Osteocyte (in vitro differentiated cells): Measurements from ENCODE around the gene CASP8AP2. TPM values are rescaled to one million over a fixed set of nuclear protein-coding genes. Genes with fewer than 3 reads are reported as not detected.
"Not testable (repeated sequence)": the region's sequence is repeated elsewhere in the genome, so short reads cannot be mapped to it uniquely, and the experiment has no call there.

Experiments
- DNase-seq: peaks from one replicate; pipeline ENCODE4 v3.0.0; 2021; ENCODE audit warnings: mixed read lengths; ENCODE audit not compliant: unreplicated experiment; ENCODE audit errors: extremely low spot score
- H3K27ac Mint-ChIP-seq: one replicate; pipeline ENCODE4 v1.8.0; 2021; ENCODE audit warnings: mild to moderate bottlenecking, mixed read lengths; ENCODE audit not compliant: unreplicated experiment
- H3K27me3 Mint-ChIP-seq: one replicate; pipeline ENCODE4 v1.8.0; 2021; ENCODE audit warnings: mixed read lengths; ENCODE audit not compliant: unreplicated experiment
- H3K36me3 Mint-ChIP-seq: one replicate; pipeline ENCODE4 v1.8.0; 2021; ENCODE audit warnings: mixed read lengths; ENCODE audit not compliant: unreplicated experiment
- H3K4me1 Mint-ChIP-seq: one replicate; pipeline ENCODE4 v1.8.0; 2021; ENCODE audit warnings: mixed read lengths; ENCODE audit not compliant: unreplicated experiment
- H3K4me3 Mint-ChIP-seq: one replicate; pipeline ENCODE4 v1.8.0; 2021; ENCODE audit warnings: mild to moderate bottlenecking, moderate library complexity, mixed read lengths; ENCODE audit not compliant: unreplicated experiment
- H3K9me3 Mint-ChIP-seq: one replicate; pipeline ENCODE4 v1.8.0; 2021; ENCODE audit warnings: mixed read lengths; ENCODE audit not compliant: unreplicated experiment
- total RNA-seq: library from RNA; stranded (reverse); gene quantifications from 2 replicates; pipeline ENCODE4 v1.2.1, GENCODE V29; 2021
- TF ChIP-seq, protein P1 (sequence below): fragments of 200-600 bp; sonication (generic); IDR thresholded peaks from 2 replicates; pipeline ENCODE4 v1.5.0; 2021; ENCODE audit warnings: antibody characterized with exemption, mild to moderate bottlenecking, moderate library complexity

The CASP8AP2 gene
- total RNA-seq, 1 donor from 2014 or later: 15.2 TPM

DNA sequence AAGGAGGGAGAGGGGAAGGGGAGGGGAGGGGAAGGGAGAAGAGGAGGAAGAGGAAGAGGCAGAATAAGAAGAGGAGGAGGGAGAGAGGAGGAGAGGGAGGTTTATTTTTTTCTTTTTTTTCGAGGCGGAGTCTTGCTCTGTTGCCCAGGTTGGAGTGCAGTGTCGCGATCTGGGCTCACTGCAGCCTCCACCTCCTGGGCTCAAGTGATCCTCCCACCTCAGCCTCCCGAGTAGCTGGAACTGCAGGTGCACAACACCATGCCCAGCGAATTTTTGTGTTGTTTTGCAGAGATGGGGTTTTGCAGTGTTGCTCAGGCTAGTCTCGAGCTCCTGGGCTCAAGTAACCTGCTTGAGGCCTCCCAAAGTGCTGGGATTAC, 58.4 kb downstream of the CASP8AP2 start:
- no peaks in the 10 kb centered on the region for H3K4me1 Mint-ChIP-seq

GRCh38 chr6:89888871-89889270, 59.2 kb downstream of the CASP8AP2 start:
- TF ChIP-seq, protein P1, sequence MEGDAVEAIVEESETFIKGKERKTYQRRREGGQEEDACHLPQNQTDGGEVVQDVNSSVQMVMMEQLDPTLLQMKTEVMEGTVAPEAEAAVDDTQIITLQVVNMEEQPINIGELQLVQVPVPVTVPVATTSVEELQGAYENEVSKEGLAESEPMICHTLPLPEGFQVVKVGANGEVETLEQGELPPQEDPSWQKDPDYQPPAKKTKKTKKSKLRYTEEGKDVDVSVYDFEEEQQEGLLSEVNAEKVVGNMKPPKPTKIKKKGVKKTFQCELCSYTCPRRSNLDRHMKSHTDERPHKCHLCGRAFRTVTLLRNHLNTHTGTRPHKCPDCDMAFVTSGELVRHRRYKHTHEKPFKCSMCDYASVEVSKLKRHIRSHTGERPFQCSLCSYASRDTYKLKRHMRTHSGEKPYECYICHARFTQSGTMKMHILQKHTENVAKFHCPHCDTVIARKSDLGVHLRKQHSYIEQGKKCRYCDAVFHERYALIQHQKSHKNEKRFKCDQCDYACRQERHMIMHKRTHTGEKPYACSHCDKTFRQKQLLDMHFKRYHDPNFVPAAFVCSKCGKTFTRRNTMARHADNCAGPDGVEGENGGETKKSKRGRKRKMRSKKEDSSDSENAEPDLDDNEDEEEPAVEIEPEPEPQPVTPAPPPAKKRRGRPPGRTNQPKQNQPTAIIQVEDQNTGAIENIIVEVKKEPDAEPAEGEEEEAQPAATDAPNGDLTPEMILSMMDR: no peak
- Mint-ChIP-seq H3K36me3 (no peaks in the 10 kb centered on the region), H3K9me3 (no peaks in the 10 kb centered on the region), H3K4me3 (no peak overlapping the region), H3K4me1 (no peaks in the 10 kb centered on the region), H3K27me3 (peaks cover 29% of the 10 kb centered on the region), H3K27ac (no peak overlapping the region)
- DNase-seq: no peak

More for the DNA sequence above, 58.4 kb downstream of the CASP8AP2 start:
- Mint-ChIP-seq H3K36me3 (no peaks in the 10 kb centered on the region), H3K9me3 (no peaks in the 10 kb centered on the region), H3K27ac (no peak overlapping the region), H3K4me3 (no peak overlapping the region), H3K27me3 (peaks cover 23% of the 10 kb centered on the region)
- TF ChIP-seq, protein P1: no peak
- DNase-seq: no peak

GRCh38 chr6:89890845-89891528, 61.3 kb downstream of the CASP8AP2 start:
- H3K9me3 Mint-ChIP-seq, H3K27ac Mint-ChIP-seq, DNase-seq, H3K4me1 Mint-ChIP-seq, H3K4me3 Mint-ChIP-seq, H3K36me3 Mint-ChIP-seq: not testable (repeated sequence)
- peaks cover 25% of the 10 kb centered on the region for H3K27me3 Mint-ChIP-seq

DNA sequence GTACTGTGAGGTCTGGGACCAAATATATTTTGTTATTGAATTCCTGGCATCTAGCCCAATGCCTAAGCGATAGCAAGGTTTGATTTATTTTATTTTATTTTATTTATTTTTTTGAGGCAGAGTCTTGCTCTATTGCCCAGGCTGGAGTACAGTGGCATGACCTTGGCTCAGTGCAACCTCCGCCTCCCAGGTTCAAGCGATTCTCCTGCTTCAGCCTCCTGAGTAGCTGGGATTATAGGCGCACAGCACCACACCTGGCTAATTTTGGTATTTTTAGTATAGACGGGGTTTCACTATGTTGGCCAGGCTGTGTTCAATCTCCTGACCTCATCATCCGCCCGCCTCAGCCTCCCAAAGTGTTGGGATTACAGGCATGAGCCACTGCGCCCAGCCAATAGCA, 62.9 kb downstream of the CASP8AP2 start:
- H3K4me1 Mint-ChIP-seq, H3K9me3 Mint-ChIP-seq, DNase-seq, H3K36me3 Mint-ChIP-seq, H3K27ac Mint-ChIP-seq, H3K4me3 Mint-ChIP-seq: not testable (repeated sequence)
- H3K27me3 Mint-ChIP-seq: peaks cover 30% of the 10 kb centered on the region

DNA sequence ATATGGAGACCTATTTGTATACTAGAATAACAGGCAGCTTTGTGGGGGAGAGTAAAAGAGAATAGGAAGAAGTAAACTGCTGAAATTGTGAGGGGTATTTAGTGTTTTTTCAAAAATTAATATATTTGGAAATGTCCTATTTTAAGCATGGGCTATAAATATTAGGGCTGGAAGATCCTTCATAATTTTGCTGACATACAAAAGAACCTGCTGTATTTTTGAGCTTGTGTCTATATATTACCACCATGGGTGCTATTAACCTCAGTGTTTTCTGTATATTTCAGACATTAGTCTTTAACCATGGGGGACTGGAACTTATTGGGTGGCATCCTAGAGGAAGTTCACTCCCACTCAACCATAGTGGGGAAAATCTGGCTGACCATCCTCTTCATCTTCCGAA, 64.5 kb downstream of the CASP8AP2 start, which contains the start of gene GJA10:
Gene GJA10 (plus strand): TSS at position 301 of the 400 bp plus-strand sequence. CDS start 0 bp downstream, at position 301.
- DNase-seq: no peak
- H3K27ac Mint-ChIP-seq: no peak within 1 kb of the TSS
- H3K36me3 Mint-ChIP-seq: no peaks in the 10 kb centered on the region
- H3K4me1 Mint-ChIP-seq: no peaks in the 10 kb centered on the region
- no peak within 1 kb of the TSS for H3K4me3 Mint-ChIP-seq
- H3K9me3 Mint-ChIP-seq: no peaks in the 10 kb centered on the region
- H3K27me3 Mint-ChIP-seq: peaks cover 27% of the 10 kb centered on the region
- TF ChIP-seq, protein P1: no peak

DNA sequence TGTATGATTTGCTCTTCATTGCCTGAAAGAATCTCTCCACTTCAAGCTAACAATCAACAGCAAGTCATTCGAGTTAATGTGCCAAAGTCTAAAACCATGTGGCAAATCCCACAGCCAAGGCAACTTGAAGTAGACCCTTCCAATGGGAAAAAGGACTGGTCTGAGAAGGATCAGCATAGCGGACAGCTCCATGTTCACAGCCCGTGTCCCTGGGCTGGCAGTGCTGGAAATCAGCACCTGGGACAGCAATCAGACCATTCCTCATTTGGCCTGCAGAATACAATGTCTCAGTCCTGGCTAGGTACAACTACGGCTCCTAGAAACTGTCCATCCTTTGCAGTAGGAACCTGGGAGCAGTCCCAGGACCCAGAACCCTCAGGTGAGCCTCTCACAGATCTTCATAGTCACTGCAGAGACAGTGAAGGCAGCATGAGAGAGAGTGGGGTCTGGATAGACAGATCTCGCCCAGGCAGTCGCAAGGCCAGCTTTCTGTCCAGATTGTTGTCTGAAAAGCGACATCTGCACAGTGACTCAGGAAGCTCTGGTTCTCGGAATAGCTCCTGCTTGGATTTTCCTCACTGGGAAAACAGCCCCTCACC, 65.7 kb downstream of the CASP8AP2 start:
- no peak overlapping the region for H3K27ac Mint-ChIP-seq
- no peaks in the 10 kb centered on the region for H3K9me3 Mint-ChIP-seq
- H3K36me3 Mint-ChIP-seq: no peaks in the 10 kb centered on the region
- TF ChIP-seq, protein P1: no peak
- no peaks in the 10 kb centered on the region for H3K4me1 Mint-ChIP-seq
- DNase-seq: no peak
- H3K4me3 Mint-ChIP-seq: no peak overlapping the region
- H3K27me3 Mint-ChIP-seq: peaks cover 24% of the 10 kb centered on the region

GRCh38 chr6:89910001-89910901, 80.6 kb downstream of the CASP8AP2 start:
- not testable (repeated sequence) for H3K9me3 Mint-ChIP-seq, DNase-seq, H3K4me1 Mint-ChIP-seq, H3K4me3 Mint-ChIP-seq, H3K36me3 Mint-ChIP-seq, H3K27ac Mint-ChIP-seq
- peaks cover 22% of the 10 kb centered on the region for H3K27me3 Mint-ChIP-seq
